ENCODE measurements around the gene FILIP1L. TPM values are rescaled to one million over a fixed set of nuclear protein-coding genes. Genes with fewer than 3 reads are reported as not detected.

Gene FILIP1L
- total and polyA plus RNA-seq, 2 of the 8 experiments (the other 6 are each of a cell fraction or from before 2014, with no cell fraction given), result 0.06 to 0.09 TPM

DNA sequence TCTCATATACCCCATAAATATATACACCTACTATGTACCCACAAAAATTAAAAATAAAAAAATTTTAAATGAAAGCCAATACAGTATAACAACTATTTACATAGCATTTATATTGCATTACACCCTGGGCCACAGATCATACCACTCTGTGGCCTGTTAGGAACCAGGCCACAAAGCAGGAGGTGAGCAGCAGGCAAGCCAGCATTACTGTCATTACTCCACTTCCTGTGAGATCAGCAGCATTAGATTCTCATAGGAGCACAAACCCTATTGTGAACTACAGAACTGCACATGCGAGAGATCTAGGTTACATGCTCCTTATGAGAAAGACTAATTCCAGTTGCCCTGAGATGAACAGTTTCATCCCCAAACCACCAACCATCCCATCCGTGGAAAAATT is 17.4 kb downstream of the FILIP1L start:
- H2BK5ac ChIP-seq (ENCODE audit: low read depth, low read length), result no peak overlapping the region
- no peaks in the 10 kb centered on the region; the same call in 1 of the 2 replicates for H3K23me2 ChIP-seq (ENCODE audit: low read depth, low read length)
- no peak overlapping the region for H4K5ac ChIP-seq (ENCODE audit: insufficient read length, low read depth, low read length)
- CTCF ChIA-PET (ENCODE audit: partially characterized antibody), result no interaction called here
- no peaks in the 10 kb centered on the region for H4K20me1 ChIP-seq (replicated peaks in 1 of 2; ENCODE audit: control insufficient read depth in 1 of 2, insufficient read depth in 2 of 2, low read length in 2 of 2)
- POLR2A ChIA-PET (ENCODE audit: partially characterized antibody), result no interaction called here
- no peak overlapping the region for H2AFZ ChIP-seq (ENCODE audit: low read length)
- H3K27ac ChIP-seq (ENCODE audit: low read depth, low read length), result no peak overlapping the region
- no peaks in the 10 kb centered on the region for H3K4me1 ChIP-seq (replicated peaks in 1 of 4; ENCODE audit: control insufficient read depth in 3 of 4, insufficient read depth in 4 of 4, low read length in 3 of 4)
- no peaks in the 10 kb centered on the region for H3K79me1 ChIP-seq (ENCODE audit: low read depth, low read length)
- H3K27me3 ChIP-seq (replicated peaks in 1 of 4; ENCODE audit: control insufficient read depth in 3 of 4, extremely low read depth in 1 of 4, insufficient read depth in 3 of 4, low read length in 3 of 4), result no peaks in the 10 kb centered on the region
- H3K4me3 ChIP-seq (ENCODE audit: extremely low read depth in 1 of 4, insufficient read depth in 2 of 4, low read depth in 3 of 4, low read length in 4 of 4), result no peak overlapping the region
- H2BK20ac ChIP-seq (ENCODE audit: low read length), result no peak overlapping the region
- H2BK120ac ChIP-seq (replicated peaks; ENCODE audit: low read depth, low read length), result no peak overlapping the region
- H2BK12ac ChIP-seq (ENCODE audit: low read depth, low read length), result no peak overlapping the region
- H3K56ac ChIP-seq (replicated peaks; ENCODE audit: insufficient read length, low read depth, low read length), result no peak overlapping the region
- H3K36me3 ChIP-seq (ENCODE audit: control insufficient read depth in 2 of 4, insufficient read depth in 4 of 4, low read length in 3 of 4), result no peaks in the 10 kb centered on the region
- no peak overlapping the region for H4K8ac ChIP-seq (ENCODE audit: extremely low read depth, insufficient read depth, low read length)
- no peak overlapping the region for H3K9ac ChIP-seq (replicated peaks in 1 of 4; ENCODE audit: extremely low read depth in 1 of 4, low read depth in 3 of 4, low read length in 3 of 4)
- no peak overlapping the region for H2AK5ac ChIP-seq (ENCODE audit: low read depth, low read length)
- H3K79me2 ChIP-seq (ENCODE audit: control insufficient read depth in 1 of 2, insufficient read depth in 2 of 2, low read length in 2 of 2), result no peaks in the 10 kb centered on the region
- FAIRE-seq (no peak), DNase-seq (ENCODE audit: low read depth in 1 of 2, low spot score in 2 of 2) (no peak)
- no peaks in the 10 kb centered on the region for H3K9me3 ChIP-seq (ENCODE audit: insufficient read depth in 2 of 2, low read depth in 1 of 2, low read length in 1 of 2)
- H3K14ac ChIP-seq (ENCODE audit: insufficient read length), result no peak overlapping the region
- no peak overlapping the region for H3K4me2 ChIP-seq (ENCODE audit: insufficient read depth in 1 of 2, low read depth in 2 of 2, low read length in 2 of 2)
- H4K91ac ChIP-seq (replicated peaks; ENCODE audit: insufficient read length, low read length), result no peak overlapping the region
- H3K4ac ChIP-seq (replicated peaks; ENCODE audit: insufficient read length, low read depth, low read length), result no peak overlapping the region
- H2BK15ac ChIP-seq (ENCODE audit: low read length), result no peak overlapping the region
- no peak overlapping the region for H3K23ac ChIP-seq (ENCODE audit: insufficient read length)
- no peak overlapping the region for H3K18ac ChIP-seq (ENCODE audit: extremely low read depth, low read length)
- 89% methylated on average over 2 of the region's 2 CpGs; no CpG with 5 or more reads in 1 of the 2 experiments for WGBS, 2 experiments (ENCODE audit: extremely low coverage in 1 of 2, insufficient coverage in 1 of 2, insufficient read length in 1 of 2, insufficient replicate concordance in 2 of 2, low coverage in 1 of 2, low lambda C conversion rate in 2 of 2, missing lambda C conversion rate in 1 of 2)
- TF ChIP-seq, protein P1, sequence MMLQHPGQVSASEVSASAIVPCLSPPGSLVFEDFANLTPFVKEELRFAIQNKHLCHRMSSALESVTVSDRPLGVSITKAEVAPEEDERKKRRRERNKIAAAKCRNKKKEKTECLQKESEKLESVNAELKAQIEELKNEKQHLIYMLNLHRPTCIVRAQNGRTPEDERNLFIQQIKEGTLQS (IDR thresholded peaks at IDR 0.05; ENCODE audit: insufficient read depth, low read depth, low read length), result no peak
- TF ChIP-seq CHD2 (IDR thresholded peaks at IDR 0.05; ENCODE audit: low read length) (no peak), SRF (IDR thresholded peaks at IDR 0.05; ENCODE audit: low read depth, low read length) (no peak), SP1 (IDR thresholded peaks at IDR 0.05; ENCODE audit: low read depth, low read length) (no peak), TEAD4 (IDR thresholded peaks at IDR 0.05; ENCODE audit: low read depth, low read length) (no peak), RBBP5 (IDR thresholded peaks at IDR 0.05; ENCODE audit: borderline replicate concordance, low read depth, low read length) (no peak), JUN (IDR thresholded peaks at IDR 0.05; ENCODE audit: low read depth, low read length) (no peak), SP4 (IDR thresholded peaks at IDR 0.05; ENCODE audit: low read length) (no peak), BRCA1 (IDR thresholded peaks at IDR 0.05; ENCODE audit: low read depth, low read length) (no peak), ZNF274 (IDR thresholded peaks at IDR 0.05; ENCODE audit: borderline replicate concordance, extremely low read depth, low read length) (no peak), RAD21 (IDR thresholded peaks at IDR 0.05 in 1 of 2, conservative IDR thresholded peaks at IDR 0.05 in 1 of 2; ENCODE audit: low read depth in 2 of 2, low read length in 2 of 2) (no peak), KDM4A (IDR thresholded peaks at IDR 0.05; ENCODE audit: low read depth, low read length, severe bottlenecking) (no peak), POLR2A (IDR thresholded peaks at IDR 0.05; ENCODE audit: control extremely low read depth in 1 of 2, low read depth in 2 of 2, low read length in 2 of 2) (no peak), SAP30 (IDR thresholded peaks at IDR 0.05; ENCODE audit: insufficient read depth, insufficient replicate concordance, low read length) (no peak), KDM5A (IDR thresholded peaks at IDR 0.05; ENCODE audit: low read length) (no peak)

Data from H1 (cell line).